Activated T-cell treated with anti-CD3 and anti-CD28 coated beads, Interleukin-2, amount 50 U/mL, for 4 hours (primary cell): ENCODE results near the gene IDE. TPM values are rescaled to one million over a fixed set of nuclear protein-coding genes. Genes with fewer than 3 reads are reported as not detected.
"Not testable (repeated sequence)": the region's sequence is repeated elsewhere in the genome, so short reads cannot be mapped to it uniquely, and the experiment has no call there.

Source experiments
- ATAC-seq, 2 donors: fragments of 200-7000 bp; cut with Tn5 transposase; one replicate each; pipeline ENCODE4 v1.10.0; 2021
- DNase-seq: peaks from one replicate; pipeline ENCODE4 v3.0.0-alpha.2; 2020
- H3K27me3 Mint-ChIP-seq: one replicate; pipeline ENCODE4 v1.8.0; 2021; ENCODE audit warnings: low read depth, mixed read lengths
- H3K36me3 Mint-ChIP-seq: one replicate; pipeline ENCODE4 v1.8.0; 2022; ENCODE audit warnings: mixed read lengths; ENCODE audit not compliant: insufficient read depth
- H3K4me1 Mint-ChIP-seq: one replicate; pipeline ENCODE4 v1.8.0; 2021; ENCODE audit warnings: low read depth, mixed read lengths
- H3K4me3 Mint-ChIP-seq: one replicate; pipeline ENCODE4 v1.8.0; 2021; ENCODE audit warnings: mild to moderate bottlenecking, moderate library complexity, mixed read lengths
- H3K9me3 Mint-ChIP-seq: one replicate; pipeline ENCODE4 v1.8.0; 2021; ENCODE audit warnings: mixed read lengths
- total RNA-seq, 3 donors: library from RNA; stranded (reverse); gene quantifications; one replicate each; pipeline ENCODE4 v1.2.1, GENCODE V29; 2021

IDE gene
- total RNA-seq, 3 donors from 2014 or later = 45.7 to 48.8 (median 47.4) TPM

DNA sequence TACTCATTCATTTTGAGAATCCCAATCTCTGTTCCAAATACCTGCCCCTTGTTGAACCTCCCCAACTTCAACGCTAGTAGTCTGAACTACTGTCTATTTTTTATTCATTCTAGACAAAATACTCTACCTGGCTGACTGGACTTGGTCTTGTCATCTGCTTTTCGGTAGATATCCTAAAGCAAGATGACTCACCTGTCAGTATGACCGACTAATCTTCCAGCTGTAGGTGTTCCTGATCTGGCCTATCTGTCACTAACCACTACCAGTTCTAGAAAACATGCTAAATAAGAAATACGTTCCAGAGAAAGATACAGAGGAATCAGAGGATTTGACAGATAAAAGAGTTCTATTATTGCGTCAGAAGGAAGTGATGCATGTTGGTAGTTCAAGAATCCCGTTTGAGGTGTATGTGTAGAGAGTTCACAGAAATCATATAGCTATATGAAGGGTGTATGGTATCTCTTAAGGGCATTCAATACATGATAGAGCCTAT, 81.1 kb downstream of the IDE start:
- ATAC-seq (no peak), DNase-seq (no peak)
- Mint-ChIP-seq H3K36me3 (peaks cover 28% of the 10 kb centered on the region), H3K4me3 (no peak overlapping the region), H3K9me3 (no peaks in the 10 kb centered on the region), H3K4me1 (no peaks in the 10 kb centered on the region), H3K27me3 (no peaks in the 10 kb centered on the region)

- H3K36me3 Mint-ChIP-seq = peaks cover 40% of the 10 kb centered on the region
- no peaks in the 10 kb centered on the region for H3K4me1 Mint-ChIP-seq
Observed at GRCh38 chr10:92490387-92490786, 83.5 kb downstream of the IDE start.

GRCh38 chr10:92486637-92487036, 87.3 kb downstream of the IDE start:
- no peaks in the 10 kb centered on the region for H3K4me1 Mint-ChIP-seq
- DNase-seq (no peak), ATAC-seq (no peak)
- no peaks in the 10 kb centered on the region for H3K9me3 Mint-ChIP-seq
- H3K27me3 Mint-ChIP-seq = no peaks in the 10 kb centered on the region
- H3K36me3 Mint-ChIP-seq = peaks cover 44% of the 10 kb centered on the region
- H3K4me3 Mint-ChIP-seq = no peak overlapping the region

More at GRCh38 chr10:92490387-92490786, 83.5 kb downstream of the IDE start:
- ATAC-seq (no peak), DNase-seq (no peak)
- Mint-ChIP-seq H3K4me3 (no peak overlapping the region), H3K9me3 (no peaks in the 10 kb centered on the region), H3K27me3 (no peaks in the 10 kb centered on the region)

- no peaks in the 10 kb centered on the region for H3K27me3 Mint-ChIP-seq
- H3K36me3 Mint-ChIP-seq = peaks cover 44% of the 10 kb centered on the region
- no peaks in the 10 kb centered on the region for H3K9me3 Mint-ChIP-seq
- ATAC-seq = no peak
- DNase-seq = no peak
- no peaks in the 10 kb centered on the region for H3K4me1 Mint-ChIP-seq
- H3K4me3 Mint-ChIP-seq = no peak overlapping the region
Observed at GRCh38 chr10:92483539-92483938, 90.4 kb downstream of the IDE start.

GRCh38 chr10:92480413-92480812, 93.5 kb downstream of the IDE start:
- Mint-ChIP-seq H3K9me3 (no peaks in the 10 kb centered on the region), H3K4me1 (no peaks in the 10 kb centered on the region), H3K36me3 (peaks cover 35% of the 10 kb centered on the region), H3K4me3 (no peak overlapping the region), H3K27me3 (no peaks in the 10 kb centered on the region)
- DNase-seq (no peak), ATAC-seq (no peak)

DNA sequence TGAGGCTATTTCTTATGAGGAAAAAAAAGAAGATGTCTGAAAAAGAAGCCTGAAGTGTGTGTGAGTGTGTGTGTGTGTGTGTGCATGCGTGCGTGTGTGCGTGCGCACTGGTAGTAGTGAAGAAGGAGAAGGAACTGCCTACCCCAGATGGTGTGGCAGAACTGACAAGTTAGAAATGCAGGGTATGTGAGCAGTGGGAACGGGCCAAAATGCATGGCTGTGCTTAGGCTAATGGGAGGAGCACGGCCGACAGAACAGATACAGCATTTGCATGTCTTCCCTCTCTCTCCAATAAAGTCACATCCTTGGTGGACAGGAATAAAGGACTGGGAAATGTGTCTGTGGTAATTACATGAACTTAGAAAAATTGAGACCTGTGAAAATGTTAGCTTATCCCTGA, 94.3 kb downstream of the IDE start:
- ATAC-seq (no peak), DNase-seq (no peak)
- no peaks in the 10 kb centered on the region for H3K4me1 Mint-ChIP-seq
- peaks cover 38% of the 10 kb centered on the region for H3K36me3 Mint-ChIP-seq
- H3K27me3 Mint-ChIP-seq = no peaks in the 10 kb centered on the region
- H3K4me3 Mint-ChIP-seq = no peak overlapping the region
- H3K9me3 Mint-ChIP-seq = no peaks in the 10 kb centered on the region

DNA sequence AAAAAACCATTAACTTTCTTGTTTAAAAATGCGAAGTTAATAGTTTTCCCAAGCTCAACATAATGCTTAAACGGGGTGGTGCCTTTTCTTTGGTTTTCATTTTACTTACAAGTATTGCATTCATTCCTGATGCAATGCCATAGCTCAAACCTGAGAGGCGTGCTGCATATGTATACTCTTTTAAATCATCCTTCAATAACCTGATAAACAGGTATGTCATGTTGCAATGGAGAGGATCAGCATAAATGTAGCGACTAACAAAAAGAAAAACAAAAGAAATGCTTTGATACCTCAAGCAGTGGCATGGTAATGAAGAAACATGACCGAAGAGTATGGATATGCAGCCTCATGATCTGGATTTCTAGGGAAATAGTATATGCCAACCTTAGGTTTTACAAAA, 95.4 kb downstream of the IDE start:
- H3K4me3 Mint-ChIP-seq = no peak overlapping the region
- H3K36me3 Mint-ChIP-seq = peaks cover 37% of the 10 kb centered on the region
- no peaks in the 10 kb centered on the region for H3K9me3 Mint-ChIP-seq
- DNase-seq (no peak), ATAC-seq (no peak)
- H3K27me3 Mint-ChIP-seq = no peaks in the 10 kb centered on the region
- H3K4me1 Mint-ChIP-seq = no peaks in the 10 kb centered on the region

DNA sequence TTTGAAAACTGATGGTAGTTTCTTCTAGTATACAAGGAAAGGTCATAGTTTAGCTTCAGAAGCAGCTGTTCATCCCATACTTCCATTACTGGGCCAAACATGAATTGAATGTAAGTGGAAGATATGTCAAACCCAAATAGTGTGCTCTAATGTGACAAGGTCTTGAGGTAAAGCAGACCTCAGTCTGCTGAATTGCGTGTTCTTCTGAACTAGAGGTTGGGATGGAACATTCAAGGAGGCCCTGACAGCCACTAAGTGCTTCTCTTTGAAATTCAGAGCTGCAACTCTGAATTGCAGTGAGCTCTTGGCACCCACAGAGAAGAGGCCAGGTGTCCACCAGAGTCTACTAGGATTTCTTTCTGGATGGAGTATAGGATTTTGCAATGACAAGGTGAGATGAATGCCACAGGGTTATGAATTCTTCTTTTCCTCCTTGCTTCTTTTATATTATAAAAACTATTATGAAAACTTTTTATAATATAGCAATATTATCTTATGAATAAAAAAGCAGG, 98.5 kb downstream of the IDE start:
- no peak for DNase-seq
- Mint-ChIP-seq H3K36me3 (peaks cover 21% of the 10 kb centered on the region), H3K4me3 (no peak overlapping the region), H3K4me1 (no peaks in the 10 kb centered on the region), H3K9me3 (no peaks in the 10 kb centered on the region), H3K27me3 (no peaks in the 10 kb centered on the region)
- ATAC-seq = no peak

DNA sequence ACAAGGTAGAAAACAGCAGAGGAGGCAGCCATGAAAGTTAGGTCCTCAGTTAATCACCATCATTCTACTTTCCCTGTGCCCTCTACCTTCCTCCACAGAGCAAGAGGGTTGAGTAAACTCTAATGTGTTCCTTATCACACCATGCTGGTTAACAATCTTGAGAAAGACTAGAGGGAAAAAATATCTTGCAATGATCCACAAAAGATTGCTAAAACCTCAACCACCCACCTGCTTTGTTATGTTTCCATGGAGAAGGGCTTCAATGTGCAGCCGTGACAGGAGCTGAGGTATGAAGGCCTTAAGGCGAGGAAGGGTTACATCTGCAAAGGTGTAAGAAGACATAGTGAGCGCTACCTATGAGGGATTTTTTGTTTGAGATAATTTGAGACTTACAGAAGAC, 103.9 kb downstream of the IDE start:
- H3K36me3 Mint-ChIP-seq = peaks cover 30% of the 10 kb centered on the region
- ATAC-seq (no peak), DNase-seq (no peak)
- H3K9me3 Mint-ChIP-seq = no peaks in the 10 kb centered on the region
- no peaks in the 10 kb centered on the region for H3K27me3 Mint-ChIP-seq
- no peaks in the 10 kb centered on the region for H3K4me1 Mint-ChIP-seq
- H3K4me3 Mint-ChIP-seq = no peak overlapping the region

GRCh38 chr10:92464364-92464763, 109.5 kb downstream of the IDE start:
- Mint-ChIP-seq H3K4me3 (no peak overlapping the region), H3K4me1 (no peaks in the 10 kb centered on the region), H3K9me3 (no peaks in the 10 kb centered on the region), H3K36me3 (peaks cover 39% of the 10 kb centered on the region), H3K27me3 (no peaks in the 10 kb centered on the region)
- ATAC-seq = no peak
- DNase-seq = no peak

- ATAC-seq = no peak
- no peak for DNase-seq
- Mint-ChIP-seq H3K9me3 (no peaks in the 10 kb centered on the region), H3K4me3 (no peak overlapping the region), H3K36me3 (peaks cover 32% of the 10 kb centered on the region), H3K27me3 (no peaks in the 10 kb centered on the region), H3K4me1 (no peaks in the 10 kb centered on the region)
Observed at GRCh38 chr10:92463582-92463981, 110.3 kb downstream of the IDE start.

- not testable (repeated sequence) for H3K4me1 Mint-ChIP-seq, ATAC-seq, H3K27me3 Mint-ChIP-seq, H3K9me3 Mint-ChIP-seq, DNase-seq, H3K4me3 Mint-ChIP-seq
- peaks cover 21% of the 10 kb centered on the region for H3K36me3 Mint-ChIP-seq
Observed at GRCh38 chr10:92454955-92455354, 118.9 kb downstream of the IDE start.

GRCh38 chr10:92452313-92452712, 121.6 kb downstream of the IDE start:
- DNase-seq (no peak), ATAC-seq (no peak)
- Mint-ChIP-seq H3K27me3 (no peaks in the 10 kb centered on the region), H3K4me1 (no peaks in the 10 kb centered on the region), H3K36me3 (peaks cover 24% of the 10 kb centered on the region), H3K4me3 (no peak overlapping the region), H3K9me3 (no peaks in the 10 kb centered on the region)

DNA sequence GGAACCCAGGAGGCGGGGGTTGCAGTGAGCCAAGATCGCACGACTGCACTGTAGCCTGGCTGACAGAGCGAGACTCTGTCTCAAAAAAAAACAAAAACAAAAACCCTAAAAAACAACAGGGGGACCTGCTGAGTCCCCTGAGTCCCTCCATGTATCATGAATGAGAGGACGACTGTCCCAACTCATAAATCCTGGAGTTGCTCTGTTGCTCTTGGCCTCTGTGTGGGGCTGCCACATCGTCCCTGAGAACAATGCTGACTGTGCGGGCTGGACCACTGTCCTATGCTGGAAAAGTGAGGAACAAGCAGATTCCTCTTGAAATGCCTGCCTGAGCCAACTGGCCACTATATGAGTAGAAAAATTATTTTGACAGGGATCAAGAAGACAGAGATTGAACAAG, 122.5 kb downstream of the IDE start:
- no peaks in the 10 kb centered on the region for H3K9me3 Mint-ChIP-seq
- H3K4me1 Mint-ChIP-seq = no peaks in the 10 kb centered on the region
- ATAC-seq (no peak), DNase-seq (no peak)
- H3K36me3 Mint-ChIP-seq = peaks cover 24% of the 10 kb centered on the region
- no peaks in the 10 kb centered on the region for H3K27me3 Mint-ChIP-seq
- no peak overlapping the region for H3K4me3 Mint-ChIP-seq

DNA sequence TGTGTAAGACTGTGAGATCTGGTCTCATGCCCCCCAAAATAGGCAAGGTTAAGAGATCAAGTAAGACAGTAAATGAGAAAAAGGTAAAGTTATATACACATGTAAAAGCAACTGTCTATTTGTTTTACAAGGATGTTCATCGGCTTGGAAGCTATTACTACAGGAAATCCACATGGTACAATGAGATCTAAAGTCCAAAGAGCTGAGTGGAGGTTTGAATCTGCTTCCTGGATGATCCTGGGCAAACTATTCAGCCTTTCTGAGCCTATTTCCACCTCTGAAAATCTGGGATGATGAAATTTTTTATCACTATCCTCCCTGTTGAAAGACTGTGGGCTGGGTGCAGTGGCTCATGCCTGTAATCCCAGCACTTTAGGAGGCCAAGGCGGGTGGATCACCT, 123.0 kb downstream of the IDE start:
- Mint-ChIP-seq H3K27me3 (no peaks in the 10 kb centered on the region), H3K9me3 (no peaks in the 10 kb centered on the region), H3K4me1 (no peaks in the 10 kb centered on the region), H3K4me3 (no peak overlapping the region), H3K36me3 (peaks cover 20% of the 10 kb centered on the region)
- DNase-seq = no peak
- no peak for ATAC-seq

DNA sequence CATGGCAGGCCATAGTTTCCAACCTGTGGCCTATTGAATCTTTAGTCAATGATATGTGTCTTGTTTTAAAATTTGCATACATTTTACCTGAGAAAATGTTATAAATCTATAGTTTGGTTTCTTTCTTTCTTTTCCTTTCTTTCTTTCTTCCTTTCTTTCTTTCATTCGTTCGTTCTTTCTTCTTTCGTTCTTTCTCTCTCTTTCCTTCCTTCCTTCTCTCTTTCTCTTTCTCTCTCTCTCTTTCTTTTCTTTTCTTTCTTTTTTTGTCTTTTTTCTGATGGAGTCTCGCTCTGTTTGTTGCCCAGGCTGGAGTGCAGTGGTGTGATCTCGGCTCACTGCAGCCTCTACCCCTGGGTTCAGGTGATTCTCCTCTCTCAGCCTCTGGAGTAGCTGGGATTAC, 133.3 kb downstream of the IDE start:
- H3K27me3 Mint-ChIP-seq = no peaks in the 10 kb centered on the region
- no peaks in the 10 kb centered on the region for H3K36me3 Mint-ChIP-seq
- DNase-seq = no peak
- H3K4me3 Mint-ChIP-seq = no peak overlapping the region
- H3K9me3 Mint-ChIP-seq = no peaks in the 10 kb centered on the region
- no peaks in the 10 kb centered on the region for H3K4me1 Mint-ChIP-seq
- ATAC-seq = no peak
